K562 (cell line): ENCODE data around the gene ANXA2. TPM values are rescaled to one million over a fixed set of nuclear protein-coding genes. Genes with fewer than 3 reads are reported as not detected.

Source experiments
- ATAC-seq: fragments of 200-7000 bp; cut with Tn5 transposase; 3 replicates; pipeline ENCODE4 v1.9.1; 2020; ENCODE audit warnings: moderate library complexity
- BruUV-seq: library from RNA; stranded (reverse); fragments of 400-500 nt; replicated peaks from 2 replicates; lab custom pipeline; 2021; lab: Mats Ljungman, UMichigan
- CTCF ChIA-PET: fragments of 300-600 bp; formaldehyde crosslinking; extraction: SDS; loops from one replicate; lab custom pipeline; 2021; ENCODE audit warnings: low intra/inter-chr PET ratio; lab: Yijun Ruan, JAX
- POLR2A ChIA-PET: fragments of 300-600, 350-650 bp; sonication (Branson Sonifier 250); formaldehyde crosslinking; extraction: SDS; loops from one replicate; lab custom pipeline; 2021; ENCODE audit warnings: antibody characterized with exemption, inconsistent platforms; lab: Yijun Ruan, JAX
- DNase-seq, 4 experiments: peaks; one replicate each; pipeline versions ENCODE4 v3.0.0 to v3.0.0-alpha.2; 2011 to 2018; ENCODE audit warnings: low spot score in 3 of 4, mixed read lengths in 3 of 4; ENCODE audit errors: extremely low read depth in 1 of 4
- FAIRE-seq: peaks from 2 replicates; lab custom pipeline; 2011; peaks lifted over from hg19 to GRCh38; lab: Jason Lieb, UNC
- H2AFZ ChIP-seq: 2 replicates; pipeline ENCODE4 v1.6.0; 2011; ENCODE audit warnings: low read depth, low read length, control low read depth, inconsistent platforms
- H3K27ac ChIP-seq: fragments of 200-600 bp; 3 replicates; pipeline ENCODE4 v1.8.0; 2011; ENCODE audit warnings: low read depth, mild to moderate bottlenecking, control low read depth, inconsistent platforms, low read length, moderate library complexity, mixed read lengths; ENCODE audit errors: extremely low read depth
- H3K27me3 ChIP-seq, 2 experiments: fragments of 300-600 bp in 1 of 2; 2 replicates in 1 of 2; 3 replicates in 1 of 2; pipeline versions ENCODE4 v1.6.0 to v1.8.0; 2011; ENCODE audit warnings: inconsistent platforms in 2 of 2, low read length in 2 of 2, mild to moderate bottlenecking in 1 of 2, mixed read lengths in 1 of 2, moderate library complexity in 1 of 2; ENCODE audit not compliant: control insufficient read depth in 2 of 2, insufficient read depth in 2 of 2
- H3K36me3 ChIP-seq: fragments of 300-600 bp; 3 replicates; pipeline ENCODE4 v1.8.0; 2011; ENCODE audit warnings: mild to moderate bottlenecking, low read length, inconsistent platforms; ENCODE audit not compliant: control insufficient read depth, insufficient read depth
- H3K4me1 ChIP-seq, 2 experiments: fragments of 200-600 bp in 1 of 2; replicated peaks in 1 of 2; 2 replicates in 1 of 2; 3 replicates in 1 of 2; pipeline versions ENCODE4 v1.5.1 to v1.8.0; 2011; ENCODE audit warnings: inconsistent platforms in 2 of 2, low read length in 2 of 2, mild to moderate bottlenecking in 1 of 2, mixed read lengths in 1 of 2, moderate library complexity in 1 of 2; ENCODE audit not compliant: control insufficient read depth in 2 of 2, insufficient read depth in 2 of 2
- H3K4me2 ChIP-seq: 2 replicates; pipeline ENCODE4 v1.6.1; 2011; ENCODE audit warnings: low read length, control low read depth, inconsistent platforms, mixed read lengths; ENCODE audit not compliant: insufficient read depth
- H3K4me3 ChIP-seq: fragments of 200-600 bp; sonication (generic), shearing (Covaris generic); 2 replicates; pipeline ENCODE4 v1.5.1; 2016; ENCODE audit warnings: control low read depth, inconsistent platforms
- H3K79me2 ChIP-seq: fragments of 200-600 bp; 3 replicates; pipeline ENCODE4 v1.8.0; 2011; ENCODE audit warnings: low read length, inconsistent platforms; ENCODE audit not compliant: control insufficient read depth, insufficient read depth
- H3K9ac ChIP-seq, 2 experiments: 2 replicates each; pipeline versions ENCODE4 v1.6.0 to v1.6.1; 2011; ENCODE audit warnings: low read depth in 2 of 2, low read length in 2 of 2, control low read depth in 1 of 2, inconsistent platforms in 1 of 2, mild to moderate bottlenecking in 1 of 2, mixed read lengths in 1 of 2; ENCODE audit not compliant: insufficient read depth in 1 of 2
- H3K9me1 ChIP-seq: one replicate; pipeline ENCODE4 v1.6.0; 2011; ENCODE audit warnings: inconsistent platforms, mild to moderate bottlenecking, low read length, moderate library complexity; ENCODE audit not compliant: control insufficient read depth, insufficient read depth
- H3K9me3 ChIP-seq: replicated peaks from 2 replicates; pipeline ENCODE4 v1.5.1; 2011; ENCODE audit warnings: low read depth, low read length, inconsistent platforms; ENCODE audit not compliant: control insufficient read depth, insufficient read depth
- H4K20me1 ChIP-seq: replicated peaks from 2 replicates; pipeline ENCODE4 v1.6.1; 2011; ENCODE audit warnings: low read length, inconsistent platforms, mixed read lengths; ENCODE audit not compliant: control insufficient read depth, insufficient read depth
- FUS ChIP-seq: fragments of 200-400 bp; formaldehyde crosslinking; optimal IDR thresholded peaks from 2 replicates; pipeline ENCODE3; 2017; ENCODE audit warnings: low read depth, low read length
- NR2F6 ChIP-seq: fragments of 450-650 bp; formaldehyde crosslinking; IDR thresholded peaks from 2 replicates; pipeline ENCODE4 v1.4.0; 2020; ENCODE audit warnings: mild to moderate bottlenecking
- SIN3B ChIP-seq: fragments of 450-650 bp; IDR thresholded peaks from 2 replicates; pipeline ENCODE4 v1.6.1; 2017; ENCODE audit warnings: low read depth, mild to moderate bottlenecking, moderate library complexity
- SMARCA4 ChIP-seq: fragments of 450-650 bp; IDR thresholded peaks from 2 replicates; pipeline ENCODE4 v1.6.1; 2016
- TSC22D4 ChIP-seq: fragments of 450-650 bp; IDR thresholded peaks from 2 replicates; pipeline ENCODE4 v1.6.1; 2016; ENCODE audit warnings: missing genetic modification characterization, missing biosample characterization, control low read depth
- ZNF134 ChIP-seq: fragments of 250-450 bp; sonication (Bioruptor Pico); conservative IDR thresholded peaks from 2 replicates; pipeline ENCODE4 v1.4.0; 2020
- ZNF184 ChIP-seq: sonication (generic); formaldehyde crosslinking; IDR thresholded peaks from 2 replicates; pipeline ENCODE4 v1.5.0; 2020; ENCODE audit warnings: missing genetic modification reagents
- ZNF696 ChIP-seq: fragments of 250-450 bp; sonication (Bioruptor Pico); conservative IDR thresholded peaks from 2 replicates; pipeline ENCODE4 v1.4.0; 2020; ENCODE audit warnings: mild to moderate bottlenecking, moderate library complexity
- WGBS: fragments of 100-300 bp; shearing (Covaris generic); methylation state at CpG from one replicate; pipeline ENCODE4 v1.1.6; 2016; ENCODE audit warnings: low coverage, mixed read lengths; ENCODE audit not compliant: insufficient coverage; ENCODE audit errors: missing lambda C conversion rate; 5-methylcytosine and 5-hydroxymethylcytosine counted together
- in situ Hi-C: fragments of 300-500 bp; cut with MboI; formaldehyde crosslinking; loops from 4 replicates; pipeline ENCODE4 v1.15.0; 2018; ENCODE audit warnings: inconsistent platforms, mixed read lengths
- intact Hi-C: fragments of 100-400 bp; cut with micrococcal nuclease; formaldehyde crosslinking; loops from 2 replicates; pipeline ENCODE4 v1.14.2; 2022
- polyA plus RNA-seq, 8 experiments: library from polyadenylated mRNA; depleted of rRNA in 4 of 8; stranded (reverse) in 5 of 8; unstranded in 3 of 8; fragments of >200 nt; fragmentation: Nextera tagmentation in 2 of 8; fragmentation: Illumina TruSeq in 1 of 8; extraction: Ambion mirVana in 2 of 8; extraction: Trizol in 1 of 8; gene quantifications; 2 replicates each; pipeline versions ENCODE4 v1.2.1 to v1.2.3, GENCODE V29; 2011 to 2014; ENCODE audit warnings: inconsistent platforms in 1 of 8, missing spikeins in 1 of 8
- total RNA-seq, 7 experiments: library from RNA; depleted of rRNA in 6 of 7; stranded (reverse); fragments of >200 nt in 6 of 7; fragmentation: Illumina TruSeq in 2 of 7; extraction: Trizol in 2 of 7; gene quantifications; 2 replicates each; pipeline versions ENCODE4 v1.2.1 to v1.2.3, GENCODE V29; 2011 to 2021; ENCODE audit warnings: low replicate concordance in 1 of 7
- TF ChIP-seq, protein P1 (sequence below), 2 experiments: fragments of 150-350 bp in 1 of 2; IDR thresholded peaks; 2 replicates each; pipeline ENCODE4 v1.6.1; 2012 to 2016; ENCODE audit warnings: low read depth in 2 of 2, low read length in 2 of 2, mild to moderate bottlenecking in 1 of 2, moderate library complexity in 1 of 2
- TF ChIP-seq, protein P2 (sequence below), 2 experiments: fragments of 450-650 bp; IDR thresholded peaks; 2 replicates each; pipeline ENCODE4 v1.6.1; 2016

Gene ANXA2
- total and polyA plus RNA-seq, 9 of the 15 experiments (the other 6 are each of a cell fraction or from before 2014, with no cell fraction given), result 301 to 1,102 (median 452) TPM

DNA sequence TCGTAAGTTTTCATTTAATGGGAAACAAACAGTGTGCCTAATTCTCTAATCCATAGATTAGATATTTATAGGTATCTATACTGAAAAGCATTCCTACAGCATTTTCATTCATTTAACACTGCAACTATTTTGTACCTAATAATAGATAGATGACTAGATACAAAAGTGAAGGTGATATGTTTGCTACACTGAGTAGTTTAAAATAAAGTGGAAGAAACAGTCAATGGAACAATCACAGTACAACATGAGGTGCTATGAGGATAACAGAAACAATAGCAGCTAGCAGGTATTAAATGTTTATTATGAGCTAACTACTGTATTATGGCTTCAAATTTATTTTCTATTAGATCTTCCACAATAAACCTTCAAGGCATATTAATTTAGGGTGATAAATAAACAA is 31.1 kb upstream of the ANXA2 start:
- ChIA-PET CTCF (no interaction called here), POLR2A (no interaction called here)
- in situ Hi-C loops (no loop called here), intact Hi-C loops (no loop called here)
- no peak overlapping the region for H3K4me2 ChIP-seq
- no peaks in the 10 kb centered on the region for H3K9me1 ChIP-seq
- H2AFZ ChIP-seq, result no peak overlapping the region
- no peaks in the 10 kb centered on the region for H3K27me3 ChIP-seq
- WGBS, result 100% methylated on average over 1 of the region's 1 CpG
- H3K79me2 ChIP-seq, result no peaks in the 10 kb centered on the region
- TF ChIP-seq ZNF134 (CRISPR knock-in tag), result no peak
- TF ChIP-seq NR2F6 (CRISPR knock-in tag), result no peak
- no peak overlapping the region for H3K4me3 ChIP-seq
- H3K9me3 ChIP-seq, result no peaks in the 10 kb centered on the region
- H3K27ac ChIP-seq, result no peak overlapping the region
- ATAC-seq, result no peak
- peaks cover 44% of the 10 kb centered on the region; the same call in 2 of the 3 replicates for H3K36me3 ChIP-seq
- no peak overlapping the region for H3K9ac ChIP-seq
- DNase-seq, result no peak
- H4K20me1 ChIP-seq, result no peaks in the 10 kb centered on the region
- H3K4me1 ChIP-seq, result peaks cover 3 to 8% of the 10 kb centered on the region in 2 experiments; a peak in 4 of 5 replicates
- no peak for FAIRE-seq
- no TSS peak for BruUV-seq

DNA sequence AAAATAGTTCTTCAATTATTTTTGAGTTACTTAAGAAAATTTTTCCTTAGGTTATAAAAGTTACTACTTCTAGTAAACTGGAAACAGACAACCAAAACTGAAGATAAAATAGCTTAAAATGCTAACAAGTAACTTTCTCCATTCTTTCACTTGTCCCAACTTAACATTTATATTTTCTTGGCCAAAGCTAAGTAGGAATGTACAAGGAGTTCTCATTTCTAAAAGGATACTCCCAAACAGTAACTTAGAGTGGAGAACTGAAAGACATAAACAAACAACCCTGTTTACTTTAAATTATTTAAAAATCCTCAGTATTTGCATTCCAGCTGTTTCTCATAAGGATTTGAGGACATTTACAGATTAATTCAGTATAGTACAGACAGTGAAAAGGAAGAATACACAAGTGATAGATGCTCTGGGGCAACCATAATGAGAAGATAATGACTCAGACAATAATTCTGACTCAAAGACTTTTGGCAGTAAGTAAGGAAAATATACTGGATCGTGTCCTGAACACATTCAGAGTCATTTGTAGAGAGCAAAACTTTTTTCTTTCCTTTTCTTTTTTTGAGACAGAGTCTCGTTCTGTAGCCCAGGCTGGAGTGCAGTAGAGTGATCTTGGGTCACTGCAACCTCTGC is 29.2 kb upstream of the ANXA2 start:
- Histone ChIP-seq H3K4me2 (no peak overlapping the region), H3K4me1 (peaks cover 7 to 19% of the 10 kb centered on the region in 2 experiments; a peak in 4 of 5 replicates), H3K9ac (no peak overlapping the region), H3K27me3 (no peaks in the 10 kb centered on the region), H3K4me3 (no peak overlapping the region), H3K79me2 (no peaks in the 10 kb centered on the region), H3K9me3 (no peaks in the 10 kb centered on the region), H3K27ac (no peak overlapping the region)
- no peak for FAIRE-seq
- intact Hi-C loops, result no loop called here
- no peak for ATAC-seq
- ChIA-PET CTCF (no interaction called here), POLR2A (no interaction called here)
- 63% methylated on average over 2 of the region's 2 CpGs for WGBS
- no peak for TF ChIP-seq ZNF184 (CRISPR knock-in tag)
- no peak for TF ChIP-seq ZNF696 (CRISPR knock-in tag)
- TF ChIP-seq, protein P1, sequence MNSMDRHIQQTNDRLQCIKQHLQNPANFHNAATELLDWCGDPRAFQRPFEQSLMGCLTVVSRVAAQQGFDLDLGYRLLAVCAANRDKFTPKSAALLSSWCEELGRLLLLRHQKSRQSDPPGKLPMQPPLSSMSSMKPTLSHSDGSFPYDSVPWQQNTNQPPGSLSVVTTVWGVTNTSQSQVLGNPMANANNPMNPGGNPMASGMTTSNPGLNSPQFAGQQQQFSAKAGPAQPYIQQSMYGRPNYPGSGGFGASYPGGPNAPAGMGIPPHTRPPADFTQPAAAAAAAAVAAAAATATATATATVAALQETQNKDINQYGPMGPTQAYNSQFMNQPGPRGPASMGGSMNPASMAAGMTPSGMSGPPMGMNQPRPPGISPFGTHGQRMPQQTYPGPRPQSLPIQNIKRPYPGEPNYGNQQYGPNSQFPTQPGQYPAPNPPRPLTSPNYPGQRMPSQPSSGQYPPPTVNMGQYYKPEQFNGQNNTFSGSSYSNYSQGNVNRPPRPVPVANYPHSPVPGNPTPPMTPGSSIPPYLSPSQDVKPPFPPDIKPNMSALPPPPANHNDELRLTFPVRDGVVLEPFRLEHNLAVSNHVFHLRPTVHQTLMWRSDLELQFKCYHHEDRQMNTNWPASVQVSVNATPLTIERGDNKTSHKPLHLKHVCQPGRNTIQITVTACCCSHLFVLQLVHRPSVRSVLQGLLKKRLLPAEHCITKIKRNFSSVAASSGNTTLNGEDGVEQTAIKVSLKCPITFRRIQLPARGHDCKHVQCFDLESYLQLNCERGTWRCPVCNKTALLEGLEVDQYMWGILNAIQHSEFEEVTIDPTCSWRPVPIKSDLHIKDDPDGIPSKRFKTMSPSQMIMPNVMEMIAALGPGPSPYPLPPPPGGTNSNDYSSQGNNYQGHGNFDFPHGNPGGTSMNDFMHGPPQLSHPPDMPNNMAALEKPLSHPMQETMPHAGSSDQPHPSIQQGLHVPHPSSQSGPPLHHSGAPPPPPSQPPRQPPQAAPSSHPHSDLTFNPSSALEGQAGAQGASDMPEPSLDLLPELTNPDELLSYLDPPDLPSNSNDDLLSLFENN (IDR thresholded peaks at IDR 0.05; ENCODE audit: low read depth in 2 of 2, low read length in 2 of 2), result no peak
- no peak for TF ChIP-seq FUS
- TF ChIP-seq TSC22D4, result no peak
- TF ChIP-seq SIN3B, result no peak
- TF ChIP-seq, protein P2, sequence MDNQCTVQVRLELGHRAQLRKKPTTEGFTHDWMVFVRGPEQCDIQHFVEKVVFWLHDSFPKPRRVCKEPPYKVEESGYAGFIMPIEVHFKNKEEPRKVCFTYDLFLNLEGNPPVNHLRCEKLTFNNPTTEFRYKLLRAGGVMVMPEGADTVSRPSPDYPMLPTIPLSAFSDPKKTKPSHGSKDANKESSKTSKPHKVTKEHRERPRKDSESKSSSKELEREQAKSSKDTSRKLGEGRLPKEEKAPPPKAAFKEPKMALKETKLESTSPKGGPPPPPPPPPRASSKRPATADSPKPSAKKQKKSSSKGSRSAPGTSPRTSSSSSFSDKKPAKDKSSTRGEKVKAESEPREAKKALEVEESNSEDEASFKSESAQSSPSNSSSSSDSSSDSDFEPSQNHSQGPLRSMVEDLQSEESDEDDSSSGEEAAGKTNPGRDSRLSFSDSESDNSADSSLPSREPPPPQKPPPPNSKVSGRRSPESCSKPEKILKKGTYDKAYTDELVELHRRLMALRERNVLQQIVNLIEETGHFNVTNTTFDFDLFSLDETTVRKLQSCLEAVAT (IDR thresholded peaks at IDR 0.05), result no peak
- no peak for TF ChIP-seq SMARCA4
- TF ChIP-seq, all 486 proteins: peak for 0
- Histone ChIP-seq H3K36me3 (peaks cover 53% of the 10 kb centered on the region; the same call in 2 of the 3 replicates), H2AFZ (no peak overlapping the region), H4K20me1 (no peaks in the 10 kb centered on the region), H3K9me1 (no peaks in the 10 kb centered on the region)
- DNase-seq, result no peak
- in situ Hi-C loops, result no loop called here
- no TSS peak for BruUV-seq
